Fibroblast of mammary gland (primary cell): ENCODE data around the gene MYBPC1.

Source experiments
- DNase-seq: peaks from one replicate; pipeline ENCODE4 v3.0.0-alpha.2; 2010; ENCODE audit warnings: low read depth
- H3K4me3 ChIP-seq: 2 replicates; pipeline ENCODE4 v1.5.1; 2011; ENCODE audit warnings: low read depth, mild to moderate bottlenecking, low read length, moderate library complexity; ENCODE audit not compliant: control insufficient read depth
- CTCF ChIP-seq: conservative IDR thresholded peaks from 2 replicates; pipeline ENCODE4 v1.5.1; 2011; ENCODE audit warnings: low read depth, low read length, inconsistent platforms; ENCODE audit not compliant: control insufficient read depth, insufficient read depth

MYBPC1 gene

GRCh38 chr12:101566318-101566717 lies 28.5 kb upstream of the MYBPC1 start:
- no peak for TF ChIP-seq CTCF
- H3K4me3 ChIP-seq, result no peak overlapping the region
- DNase-seq, result no peak

DNA sequence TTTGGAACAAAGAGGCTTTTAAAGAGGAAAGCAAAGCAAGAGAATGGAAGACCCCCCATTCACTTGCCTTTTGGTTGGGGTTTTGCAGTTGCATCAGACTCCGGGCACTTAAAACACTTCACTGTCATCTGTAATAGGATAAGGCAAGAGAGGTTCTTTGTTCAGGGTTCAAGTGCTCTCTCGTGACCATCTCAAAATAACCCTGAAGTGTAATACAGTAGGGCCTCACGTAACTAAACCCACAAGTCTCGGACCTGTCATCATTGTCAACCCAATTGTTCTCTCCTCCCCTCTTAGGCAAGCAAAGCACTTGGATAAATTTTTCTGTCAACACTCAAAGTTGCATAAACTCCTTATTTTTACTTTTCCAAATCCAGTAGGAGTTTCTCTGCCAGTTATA lies 26.9 kb upstream of the MYBPC1 start:
- H3K4me3 ChIP-seq, result no peak overlapping the region
- TF ChIP-seq CTCF, result no peak
- DNase-seq, result no peak

GRCh38 chr12:101570047-101570446 lies 24.7 kb upstream of the MYBPC1 start:
- DNase-seq, result peak; percentile 31
- no peak overlapping the region for H3K4me3 ChIP-seq
- TF ChIP-seq CTCF, result peak; percentile 35

DNA sequence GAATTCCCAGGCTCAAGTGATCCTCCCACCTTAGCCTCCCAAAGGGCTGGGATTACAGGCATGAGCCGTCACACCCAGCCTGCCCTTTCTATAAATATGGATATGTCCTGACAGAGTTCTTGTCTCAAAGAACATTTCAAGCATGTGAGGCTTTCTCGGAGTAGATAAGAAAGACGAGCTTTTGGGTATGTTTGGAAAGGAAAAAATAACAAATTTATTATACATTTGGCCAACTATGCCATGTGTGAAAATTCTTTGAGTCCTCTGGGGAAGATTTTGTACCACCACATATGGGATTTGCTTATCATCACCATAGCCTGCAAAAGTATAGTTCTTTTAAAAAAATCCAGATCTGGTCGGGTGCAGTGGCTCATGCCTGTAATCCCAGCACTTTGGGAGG lies 23.7 kb upstream of the MYBPC1 start:
- no peak for DNase-seq
- no peak for TF ChIP-seq CTCF
- no peak overlapping the region for H3K4me3 ChIP-seq

- no peak for TF ChIP-seq CTCF
- no peak for DNase-seq
- H3K4me3 ChIP-seq, result no peak overlapping the region
Measured at GRCh38 chr12:101573743-101574142, 21.0 kb upstream of the MYBPC1 start.

- no peak overlapping the region for H3K4me3 ChIP-seq
- TF ChIP-seq CTCF, result no peak
- DNase-seq, result no peak
Measured at GRCh38 chr12:101578417-101578816, 16.4 kb upstream of the MYBPC1 start.

- no peak overlapping the region for H3K4me3 ChIP-seq
- TF ChIP-seq CTCF, result no peak
- DNase-seq, result no peak
Measured at GRCh38 chr12:101581190-101581589, 13.6 kb upstream of the MYBPC1 start.
